Activated CD4-positive, alpha-beta memory T cell treated with anti-CD3 and anti-CD28 coated beads, Interleukin-2, amount 10 ng/mL, durations not matched to agents 7 days and 5 days (primary cell): ENCODE data around the gene AKR1E2. TPM values are rescaled to one million over a fixed set of nuclear protein-coding genes. Genes with fewer than 3 reads are reported as not detected.

Experiments
- CTCF ChIA-PET: fragments of 350-600 bp; sonication (Branson Sonifier 250); formaldehyde crosslinking; loops from one replicate; lab custom pipeline; 2021; ENCODE audit warnings: antibody characterized with exemption, inconsistent platforms; lab: Charles Lee
- POLR2A ChIA-PET: fragments of 350-600 bp; sonication (Branson Sonifier 250); formaldehyde crosslinking; loops from one replicate; lab custom pipeline; 2021; ENCODE audit warnings: antibody characterized with exemption; lab: Charles Lee
- DNase-seq: peaks from one replicate; pipeline ENCODE4 v3.0.0-alpha.2; 2020
- H3K27ac Mint-ChIP-seq: one replicate; pipeline ENCODE4 v1.8.0; 2021; ENCODE audit warnings: mild to moderate bottlenecking, mixed read lengths
- H3K27me3 Mint-ChIP-seq: one replicate; pipeline ENCODE4 v1.8.0; 2021; ENCODE audit warnings: mixed read lengths
- H3K36me3 Mint-ChIP-seq: one replicate; pipeline ENCODE4 v1.8.0; 2021; ENCODE audit warnings: low read depth, mixed read lengths
- H3K4me1 Mint-ChIP-seq: one replicate; pipeline ENCODE4 v1.8.0; 2021; ENCODE audit warnings: mixed read lengths
- H3K4me3 Mint-ChIP-seq: one replicate; pipeline ENCODE4 v1.8.0; 2021; ENCODE audit warnings: mild to moderate bottlenecking, mixed read lengths
- H3K9me3 Mint-ChIP-seq: one replicate; pipeline ENCODE4 v1.8.0; 2021; ENCODE audit warnings: mixed read lengths
- total RNA-seq, 2 experiments: library from RNA; stranded (reverse); gene quantifications; one replicate each; pipeline ENCODE4 v1.2.3, GENCODE V29; 2021

Gene AKR1E2
- total RNA-seq, 2 experiments from 2014 or later = 4.0 to 4.8 TPM

DNA sequence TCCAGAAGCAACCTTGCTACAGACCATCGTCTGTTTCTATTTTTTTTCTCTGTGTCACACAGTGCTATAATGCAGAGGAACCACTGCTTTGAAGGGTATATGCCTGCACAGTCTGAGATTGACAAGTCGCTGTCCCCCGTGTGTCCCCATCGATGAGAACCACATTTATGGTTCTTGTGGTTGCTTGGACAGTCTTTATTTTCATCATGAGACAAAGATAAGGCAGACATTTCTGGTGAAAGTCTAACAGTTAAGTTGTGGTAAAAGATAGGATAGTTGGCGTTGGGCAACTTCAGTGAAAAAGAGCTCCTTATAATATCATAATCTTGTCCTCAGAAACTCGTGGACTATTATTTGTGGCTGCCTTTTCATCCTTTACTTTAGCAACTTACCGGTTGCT is 6.3 kb upstream of the AKR1E2 start:
- Mint-ChIP-seq H3K27ac (no peak overlapping the region), H3K36me3 (no peaks in the 10 kb centered on the region), H3K4me3 (no peak overlapping the region), H3K27me3 (peaks cover 43% of the 10 kb centered on the region), H3K4me1 (peaks cover 3% of the 10 kb centered on the region), H3K9me3 (no peaks in the 10 kb centered on the region)
- POLR2A ChIA-PET = interaction anchor here (0.6 kb wide), 1 partner anchor 30 kb away, joined by 3 read pairs; no protein-coding TSS in a partner anchor
- DNase-seq = no peak
- CTCF ChIA-PET = interaction anchor here (2.4 kb wide), 1 partner anchor 30 kb away, joined by 12 read pairs; no protein-coding TSS in a partner anchor

DNA sequence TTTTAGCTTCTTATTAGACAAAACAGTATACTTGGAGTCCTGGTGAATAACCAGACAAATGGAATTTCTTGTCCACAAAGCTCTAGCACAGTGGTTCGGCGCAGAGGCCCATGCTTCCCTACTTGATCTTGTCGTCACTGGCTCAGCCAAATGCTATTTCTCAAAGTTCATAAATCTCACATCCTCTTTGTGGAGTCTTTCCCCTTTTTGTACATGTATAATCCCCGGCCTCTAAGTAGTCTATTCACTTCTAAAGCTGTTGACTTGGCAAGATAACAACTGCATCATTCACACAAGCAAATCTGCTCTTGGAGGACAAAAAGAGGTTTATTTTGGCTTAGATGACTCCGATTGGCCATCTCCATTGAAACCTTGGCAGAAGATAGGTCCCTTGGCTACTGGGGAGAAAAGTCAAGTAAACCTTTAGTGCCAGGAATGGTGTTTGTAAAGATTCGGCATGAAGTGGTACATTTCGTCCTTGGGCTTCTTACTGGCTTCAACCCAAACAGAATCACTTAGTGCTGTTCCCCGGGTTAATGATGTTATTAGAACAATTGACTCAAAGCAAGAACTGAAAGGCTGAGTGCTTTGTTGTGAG is 5.1 kb upstream of the AKR1E2 start:
- POLR2A ChIA-PET = no interaction called here
- Mint-ChIP-seq H3K4me3 (no peak overlapping the region), H3K9me3 (no peaks in the 10 kb centered on the region), H3K36me3 (no peaks in the 10 kb centered on the region), H3K27ac (no peak overlapping the region), H3K27me3 (peaks cover 46% of the 10 kb centered on the region), H3K4me1 (peaks cover 5% of the 10 kb centered on the region)
- CTCF ChIA-PET = interaction anchor here (0.6 kb wide), 1 partner anchor 614 kb away, joined by 5 read pairs; no protein-coding TSS in a partner anchor
- no peak for DNase-seq

DNA sequence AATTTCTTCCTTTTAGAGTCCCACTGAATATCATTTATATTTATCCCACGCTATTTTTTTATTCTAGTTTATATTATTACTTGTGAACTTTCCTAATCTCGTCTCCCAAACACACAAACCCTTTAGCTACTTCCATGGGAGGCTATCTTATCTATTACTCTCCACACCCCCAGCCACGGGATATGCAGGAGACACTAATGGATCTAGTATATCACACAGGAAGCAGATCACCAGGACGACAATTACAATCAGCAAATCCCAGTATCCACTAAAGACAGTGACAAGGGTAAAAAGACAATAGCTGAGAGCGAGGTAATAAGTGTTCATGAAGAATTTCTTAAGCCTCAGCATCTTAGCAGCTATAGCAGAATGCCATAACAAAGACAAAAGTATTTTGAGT is 3.8 kb upstream of the AKR1E2 start:
- ChIA-PET CTCF (no interaction called here), POLR2A (no interaction called here)
- Mint-ChIP-seq H3K4me1 (peaks cover 11% of the 10 kb centered on the region), H3K27ac (no peak overlapping the region), H3K36me3 (no peaks in the 10 kb centered on the region), H3K9me3 (no peaks in the 10 kb centered on the region), H3K27me3 (peaks cover 46% of the 10 kb centered on the region), H3K4me3 (no peak overlapping the region)
- no peak for DNase-seq

DNA sequence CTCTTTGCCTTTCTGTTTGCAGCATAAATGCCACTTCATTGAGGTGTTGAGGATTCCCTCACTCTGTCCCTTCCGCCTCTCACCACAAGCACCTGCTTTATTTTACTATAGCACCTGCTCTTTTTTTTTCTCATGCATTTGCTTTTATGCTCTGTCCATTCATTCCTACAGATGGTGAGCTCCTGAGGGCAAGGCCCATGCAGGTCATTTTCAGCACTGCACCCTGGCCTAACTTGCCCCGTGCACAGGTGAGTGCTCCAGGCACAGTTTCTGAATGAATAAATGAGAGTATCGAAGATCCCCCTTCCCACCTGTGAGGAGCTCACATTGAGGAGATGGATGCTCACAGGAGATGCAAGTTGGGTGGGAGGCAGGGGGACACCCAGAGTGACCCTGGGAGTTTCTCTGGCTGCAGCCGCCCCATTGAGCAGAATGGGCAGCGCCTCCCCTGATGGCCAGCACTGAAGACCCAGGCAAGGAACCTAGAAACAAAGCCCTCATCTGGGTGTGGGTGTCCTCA is 1.2 kb upstream of the AKR1E2 start:
- H3K27ac Mint-ChIP-seq = no peak overlapping the region
- POLR2A ChIA-PET = no interaction called here
- no peaks in the 10 kb centered on the region for H3K9me3 Mint-ChIP-seq
- H3K4me1 Mint-ChIP-seq = peaks cover 15% of the 10 kb centered on the region
- H3K27me3 Mint-ChIP-seq = peaks cover 50% of the 10 kb centered on the region
- H3K36me3 Mint-ChIP-seq = no peaks in the 10 kb centered on the region
- DNase-seq = no peak
- CTCF ChIA-PET = interaction anchor here (1.3 to 5.4 kb wide), 3 partner anchors 9 to 25 kb away, joined by 7 to 37 read pairs (median 9); no protein-coding TSS in a partner anchor
- H3K4me3 Mint-ChIP-seq = no peak overlapping the region

DNA sequence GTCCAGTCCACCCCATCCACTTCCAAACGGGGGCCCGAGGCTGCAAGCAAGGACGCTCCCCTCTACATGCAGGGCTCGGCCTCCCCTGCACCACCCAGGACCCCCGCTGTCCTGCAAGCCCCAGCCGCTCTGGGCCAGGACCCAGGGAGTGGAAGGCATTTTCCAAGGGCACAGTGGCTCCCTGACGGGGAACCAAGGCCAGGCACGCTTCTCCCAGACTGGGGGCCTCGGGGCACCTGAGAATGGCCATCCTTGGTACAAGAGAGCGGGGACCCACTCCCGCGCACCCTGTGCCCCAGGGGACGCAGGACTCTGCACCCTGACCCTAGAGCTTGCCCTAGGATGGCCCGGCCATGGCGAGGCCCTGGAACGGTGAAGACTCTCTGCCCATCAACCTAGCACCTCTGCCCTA is 545 bp upstream of the AKR1E2 start:
- POLR2A ChIA-PET = interaction anchor here (0.5 to 2.5 kb wide), 2 partner anchors 11 to 1656 kb away, joined by 4 to 17 read pairs; no protein-coding TSS in a partner anchor
- H3K4me1 Mint-ChIP-seq = peaks cover 15% of the 10 kb centered on the region
- H3K9me3 Mint-ChIP-seq = no peaks in the 10 kb centered on the region
- DNase-seq = no peak
- H3K36me3 Mint-ChIP-seq = no peaks in the 10 kb centered on the region
- H3K27ac Mint-ChIP-seq = no peak overlapping the region
- peak overlapping the region; percentile 46 for H3K4me3 Mint-ChIP-seq
- peaks cover 49% of the 10 kb centered on the region for H3K27me3 Mint-ChIP-seq
- CTCF ChIA-PET = interaction anchor here (1.2 to 5.4 kb wide), 3 partner anchors 10 to 476 kb away, joined by 3 to 37 read pairs (median 9); no protein-coding TSS in a partner anchor

DNA sequence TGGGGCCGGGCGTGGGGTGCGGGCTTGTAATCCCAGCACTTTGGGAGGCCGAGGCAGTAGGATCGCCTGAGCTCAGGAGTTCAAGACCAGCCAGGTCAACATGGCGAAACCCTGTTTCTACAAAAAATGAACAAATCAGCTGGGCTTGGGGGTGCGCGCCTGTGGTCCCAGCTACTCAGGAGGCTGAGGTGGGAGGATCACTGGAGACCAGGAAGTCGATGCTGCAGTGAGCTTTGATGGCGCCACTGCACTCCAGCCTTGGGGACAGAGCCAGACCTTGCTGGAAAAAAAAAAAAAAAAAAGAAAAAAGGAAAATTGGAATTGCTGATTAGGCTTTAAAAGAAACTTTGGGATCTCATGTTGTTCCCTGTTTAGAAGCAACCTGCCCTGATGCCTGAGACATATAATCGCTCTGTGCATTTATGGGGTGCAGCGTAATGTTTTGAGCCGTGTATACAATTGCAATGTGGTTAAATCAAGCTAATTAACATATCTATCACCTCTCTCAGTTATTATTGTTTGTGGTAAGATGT is 851 bp downstream of the AKR1E2 start:
- Mint-ChIP-seq H3K36me3 (peaks cover 9% of the 10 kb centered on the region), H3K4me1 (peaks cover 17% of the 10 kb centered on the region), H3K4me3 (peak overlapping the region; percentile 70), H3K27me3 (peaks cover 40% of the 10 kb centered on the region), H3K9me3 (no peaks in the 10 kb centered on the region), H3K27ac (peak overlapping the region; percentile 43)
- POLR2A ChIA-PET = interaction anchor here (1.5 to 2.5 kb wide), 2 partner anchors 10 to 11 kb away, joined by 5 to 17 read pairs; no protein-coding TSS in a partner anchor
- CTCF ChIA-PET = interaction anchor here (0.9 to 5.4 kb wide), 4 partner anchors 8 to 22 kb away, joined by 4 to 37 read pairs (median 6); no protein-coding TSS in a partner anchor
- no peak for DNase-seq

DNA sequence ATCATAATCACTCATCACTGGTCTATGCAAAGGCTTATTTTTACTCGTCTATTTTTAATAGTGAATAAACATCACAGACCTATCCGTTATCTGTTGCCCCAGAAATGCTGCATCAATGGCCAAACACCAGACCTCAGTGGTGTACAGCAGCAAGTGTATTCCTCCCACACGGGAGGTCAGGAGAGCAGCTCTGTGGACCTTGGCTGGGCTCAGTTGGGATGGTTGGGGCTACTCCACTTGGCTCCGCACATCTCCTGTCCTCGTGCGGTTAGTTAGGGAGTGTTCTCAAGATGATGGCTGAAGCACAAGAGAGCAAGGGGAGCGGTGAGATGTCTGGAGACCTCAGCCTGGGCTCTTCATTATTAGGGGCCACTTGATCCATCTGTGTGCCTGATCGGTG is 2.0 kb downstream of the AKR1E2 start:
- no peak for DNase-seq
- Mint-ChIP-seq H3K4me1 (peaks cover 17% of the 10 kb centered on the region), H3K27me3 (peaks cover 33% of the 10 kb centered on the region), H3K36me3 (peaks cover 9% of the 10 kb centered on the region), H3K9me3 (no peaks in the 10 kb centered on the region), H3K27ac (no peak overlapping the region), H3K4me3 (no peak overlapping the region)
- ChIA-PET CTCF (interaction anchor here (1.5 to 5.4 kb wide), 2 partner anchors 13 to 21 kb away, joined by 8 to 37 read pairs; no protein-coding TSS in a partner anchor), POLR2A (no interaction called here)

DNA sequence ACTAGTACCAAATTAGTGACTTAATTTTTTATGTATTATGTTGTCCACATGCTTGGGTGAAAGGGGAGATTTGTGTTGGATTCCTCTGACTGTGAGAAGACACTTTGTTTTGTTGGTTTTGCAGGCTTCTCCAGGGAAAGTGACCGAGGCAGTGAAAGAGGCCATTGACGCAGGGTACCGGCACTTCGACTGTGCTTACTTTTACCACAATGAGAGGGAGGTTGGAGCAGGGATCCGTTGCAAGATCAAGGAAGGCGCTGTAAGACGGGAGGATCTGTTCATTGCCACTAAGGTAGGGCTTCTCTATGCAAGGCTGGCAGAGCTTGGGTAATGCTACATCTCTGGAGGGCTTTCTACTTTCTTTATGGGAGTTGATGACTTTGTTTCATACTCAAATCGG is 4.5 kb downstream of the AKR1E2 start:
- Mint-ChIP-seq H3K27me3 (peaks cover 29% of the 10 kb centered on the region), H3K4me3 (no peak overlapping the region), H3K4me1 (peaks cover 28% of the 10 kb centered on the region), H3K27ac (no peak overlapping the region), H3K9me3 (no peaks in the 10 kb centered on the region), H3K36me3 (peaks cover 10% of the 10 kb centered on the region)
- no peak for DNase-seq
- ChIA-PET POLR2A (no interaction called here), CTCF (interaction anchor here (5.4 kb wide), 1 partner anchor 15 kb away, joined by 37 read pairs; no protein-coding TSS in a partner anchor)

DNA sequence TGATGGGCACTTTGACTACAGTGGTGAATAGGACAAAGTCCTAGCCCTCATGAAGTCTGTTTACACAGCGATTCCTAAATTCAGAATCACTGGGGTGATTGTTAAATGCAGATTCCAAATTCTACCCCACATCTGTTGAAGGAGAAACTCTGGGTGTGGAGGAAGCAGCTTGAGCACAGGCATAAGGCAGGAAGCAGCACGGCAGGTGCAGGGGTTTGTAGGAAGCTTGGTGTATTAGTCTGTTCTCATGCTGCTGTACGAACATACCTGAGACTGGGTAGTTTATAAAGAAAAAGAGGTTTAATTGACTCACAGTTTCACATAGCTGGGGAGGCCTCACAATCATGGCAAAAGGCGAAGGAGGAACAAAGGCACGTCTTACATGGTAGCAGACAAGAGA is 5.1 kb downstream of the AKR1E2 start:
- DNase-seq = no peak
- POLR2A ChIA-PET = no interaction called here
- Mint-ChIP-seq H3K36me3 (peaks cover 12% of the 10 kb centered on the region), H3K9me3 (no peaks in the 10 kb centered on the region), H3K27ac (no peak overlapping the region), H3K4me3 (no peak overlapping the region), H3K4me1 (peaks cover 29% of the 10 kb centered on the region), H3K27me3 (peaks cover 25% of the 10 kb centered on the region)
- CTCF ChIA-PET = interaction anchor here (1.6 kb wide), 1 partner anchor 19 kb away, joined by 8 read pairs; no protein-coding TSS in a partner anchor

DNA sequence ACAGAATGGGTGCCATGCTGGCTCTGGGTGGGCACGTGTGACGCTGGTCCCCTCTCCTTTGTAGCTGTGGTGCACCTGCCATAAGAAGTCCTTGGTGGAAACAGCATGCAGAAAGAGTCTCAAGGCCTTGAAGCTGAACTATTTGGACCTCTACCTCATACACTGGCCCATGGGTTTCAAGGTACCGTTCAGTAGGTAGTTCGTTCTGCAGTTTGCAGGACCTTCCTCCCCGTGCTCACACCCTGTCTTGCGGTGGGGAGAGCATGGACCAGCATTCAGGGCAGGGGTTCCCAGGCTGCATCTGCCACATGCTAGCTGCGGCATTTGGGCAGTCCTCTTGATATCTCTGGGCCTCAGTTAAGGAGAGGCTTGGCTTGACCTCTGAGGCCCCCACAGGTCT is 7.3 kb downstream of the AKR1E2 start:
- H3K4me3 Mint-ChIP-seq = no peak overlapping the region
- POLR2A ChIA-PET = no interaction called here
- H3K27ac Mint-ChIP-seq = no peak overlapping the region
- peaks cover 15% of the 10 kb centered on the region for H3K36me3 Mint-ChIP-seq
- H3K4me1 Mint-ChIP-seq = peaks cover 27% of the 10 kb centered on the region
- CTCF ChIA-PET = no interaction called here
- peaks cover 12% of the 10 kb centered on the region for H3K27me3 Mint-ChIP-seq
- DNase-seq = no peak
- no peaks in the 10 kb centered on the region for H3K9me3 Mint-ChIP-seq

DNA sequence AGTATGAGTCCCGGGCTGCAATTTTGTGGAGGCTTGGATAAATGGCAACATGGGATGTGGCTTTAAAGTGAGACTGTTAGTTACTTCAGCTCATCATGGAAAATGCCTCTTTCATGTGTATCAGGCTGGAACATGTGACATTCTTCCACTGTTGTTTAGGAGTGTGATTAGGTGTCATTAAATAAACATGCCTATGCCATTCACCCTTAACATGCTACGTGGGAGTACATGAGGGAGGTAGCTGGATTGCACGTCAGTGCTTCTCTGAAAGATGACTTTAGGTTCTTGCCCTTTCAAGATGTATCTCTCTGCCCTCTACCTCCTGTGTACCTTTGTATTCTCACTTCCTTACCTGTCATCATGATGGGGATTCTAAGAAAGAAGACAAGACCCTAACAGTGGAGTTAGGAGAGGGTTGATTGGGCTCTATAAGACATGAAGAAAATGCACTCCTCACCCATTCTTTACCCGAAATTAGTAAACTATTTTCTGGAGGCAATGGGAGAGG is 8.9 kb downstream of the AKR1E2 start:
- Mint-ChIP-seq H3K27ac (peak overlapping the region; percentile 76), H3K9me3 (no peaks in the 10 kb centered on the region), H3K36me3 (peaks cover 15% of the 10 kb centered on the region), H3K4me3 (no peak overlapping the region), H3K27me3 (peaks cover 3% of the 10 kb centered on the region), H3K4me1 (peaks cover 27% of the 10 kb centered on the region)
- DNase-seq = no peak
- CTCF ChIA-PET = interaction anchor here (1.2 to 4.4 kb wide), 3 partner anchors 14 to 20 kb away, joined by 4 to 38 read pairs (median 5); no protein-coding TSS in a partner anchor
- POLR2A ChIA-PET = interaction anchor here (3.5 kb wide), 1 partner anchor 9 kb away, joined by 17 read pairs; the partner anchor contains the start of gene AKR1E2

DNA sequence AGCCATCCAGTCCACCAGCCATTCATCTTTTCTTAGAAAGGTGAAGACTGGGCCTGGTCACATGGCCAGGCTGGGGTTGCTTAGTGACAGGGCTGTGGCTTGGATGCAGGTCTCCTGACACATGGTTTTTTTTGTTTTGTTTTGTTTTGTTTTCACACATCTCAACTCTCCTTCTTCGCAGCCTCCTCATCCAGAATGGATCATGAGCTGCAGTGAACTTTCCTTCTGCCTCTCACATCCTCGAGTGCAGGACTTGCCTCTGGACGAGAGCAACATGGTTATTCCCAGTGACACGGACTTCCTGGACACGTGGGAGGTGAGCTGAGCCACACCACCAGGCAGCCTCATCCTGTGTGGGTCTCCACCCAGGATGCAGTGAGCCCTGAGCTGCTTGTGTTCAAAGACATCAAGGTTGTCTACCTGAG is 9.5 kb downstream of the AKR1E2 start:
- peaks cover 15% of the 10 kb centered on the region for H3K36me3 Mint-ChIP-seq
- peak; percentile 61 for DNase-seq
- POLR2A ChIA-PET = interaction anchor here (0.7 to 3.5 kb wide), 4 partner anchors 9 to 609 kb away, joined by 3 to 17 read pairs (median 4); partner anchors contain the start of gene AKR1E2

More for the DNA sequence above, 9.5 kb downstream of the AKR1E2 start:
- Mint-ChIP-seq H3K9me3 (no peaks in the 10 kb centered on the region), H3K27ac (peak overlapping the region; percentile 76), H3K4me1 (peaks cover 27% of the 10 kb centered on the region), H3K27me3 (peaks cover 2% of the 10 kb centered on the region), H3K4me3 (no peak overlapping the region)
- CTCF ChIA-PET = interaction anchor here (0.8 to 4.4 kb wide), 4 partner anchors 9 to 21 kb away, joined by 4 to 38 read pairs (median 6); no protein-coding TSS in a partner anchor
